T-helper 2 cell treated with Interferon-gamma antibody and Interleukin-4, amounts not matched to agents 5 μg/mL and 100 μg/mL, for 36 hours (primary cell): ENCODE measurements around the gene SLC19A1.
"Not testable (repeated sequence)": the region's sequence is repeated elsewhere in the genome, so short reads cannot be mapped to it uniquely, and the experiment has no call there.

Experiments used
- DNase-seq: peaks from one replicate; pipeline ENCODE4 v3.0.0; 2021; ENCODE audit warnings: low spot score
- H3K27ac Mint-ChIP-seq: one replicate; pipeline ENCODE4 v1.8.0; 2021; ENCODE audit warnings: mild to moderate bottlenecking, mixed read lengths
- H3K27me3 Mint-ChIP-seq: one replicate; pipeline ENCODE4 v1.8.0; 2021; ENCODE audit warnings: low read depth, mixed read lengths
- H3K36me3 Mint-ChIP-seq: one replicate; pipeline ENCODE4 v1.8.0; 2021; ENCODE audit warnings: low read depth, mixed read lengths
- H3K4me1 Mint-ChIP-seq: one replicate; pipeline ENCODE4 v1.8.0; 2021; ENCODE audit warnings: low read depth, mixed read lengths
- H3K4me3 Mint-ChIP-seq: one replicate; pipeline ENCODE4 v1.8.0; 2022; ENCODE audit warnings: mild to moderate bottlenecking, moderate library complexity, mixed read lengths
- H3K9me3 Mint-ChIP-seq: one replicate; pipeline ENCODE4 v1.8.0; 2021; ENCODE audit warnings: mixed read lengths

The SLC19A1 gene

GRCh38 chr21:45504021-45504515 lies 38.2 kb downstream of the SLC19A1 start:
- Mint-ChIP-seq H3K4me3 (no peak overlapping the region), H3K4me1 (no peaks in the 10 kb centered on the region), H3K9me3 (no peaks in the 10 kb centered on the region), H3K27me3 (no peaks in the 10 kb centered on the region), H3K36me3 (no peaks in the 10 kb centered on the region), H3K27ac (peak overlapping the region; percentile 45)
- no peak for DNase-seq

GRCh38 chr21:45503226-45503625 lies 39.0 kb downstream of the SLC19A1 start:
- not testable (repeated sequence) for H3K27ac Mint-ChIP-seq, H3K27me3 Mint-ChIP-seq, H3K36me3 Mint-ChIP-seq, H3K9me3 Mint-ChIP-seq, H3K4me3 Mint-ChIP-seq, H3K4me1 Mint-ChIP-seq, DNase-seq

- H3K9me3 Mint-ChIP-seq, result no peaks in the 10 kb centered on the region
- H3K4me3 Mint-ChIP-seq, result no peak overlapping the region
- H3K27me3 Mint-ChIP-seq, result no peaks in the 10 kb centered on the region
- no peak for DNase-seq
- H3K36me3 Mint-ChIP-seq, result no peaks in the 10 kb centered on the region
- no peak overlapping the region for H3K27ac Mint-ChIP-seq
- no peaks in the 10 kb centered on the region for H3K4me1 Mint-ChIP-seq
Measured at GRCh38 chr21:45502600-45502999, 39.6 kb downstream of the SLC19A1 start.

GRCh38 chr21:45502006-45502345 lies 40.3 kb downstream of the SLC19A1 start:
- Mint-ChIP-seq H3K36me3 (no peaks in the 10 kb centered on the region), H3K27ac (no peak overlapping the region), H3K9me3 (no peaks in the 10 kb centered on the region), H3K4me3 (no peak overlapping the region), H3K27me3 (no peaks in the 10 kb centered on the region), H3K4me1 (no peaks in the 10 kb centered on the region)
- DNase-seq, result no peak

- not testable (repeated sequence) for H3K27ac Mint-ChIP-seq, H3K27me3 Mint-ChIP-seq, H3K9me3 Mint-ChIP-seq, H3K4me1 Mint-ChIP-seq, DNase-seq, H3K36me3 Mint-ChIP-seq, H3K4me3 Mint-ChIP-seq
Measured at GRCh38 chr21:45501081-45502005, 40.9 kb downstream of the SLC19A1 start.

GRCh38 chr21:45499970-45500577 lies 42.2 kb downstream of the SLC19A1 start:
- Mint-ChIP-seq H3K4me3 (no peak overlapping the region), H3K9me3 (no peaks in the 10 kb centered on the region), H3K27me3 (no peaks in the 10 kb centered on the region), H3K36me3 (no peaks in the 10 kb centered on the region), H3K4me1 (no peaks in the 10 kb centered on the region), H3K27ac (no peak overlapping the region)
- DNase-seq, result no peak

- no peaks in the 10 kb centered on the region for H3K4me1 Mint-ChIP-seq
- no peaks in the 10 kb centered on the region for H3K9me3 Mint-ChIP-seq
- DNase-seq, result no peak
- H3K27ac Mint-ChIP-seq, result no peak overlapping the region
- H3K36me3 Mint-ChIP-seq, result no peaks in the 10 kb centered on the region
- no peaks in the 10 kb centered on the region for H3K27me3 Mint-ChIP-seq
- H3K4me3 Mint-ChIP-seq, result no peak overlapping the region
Measured at GRCh38 chr21:45499201-45499750, 43.0 kb downstream of the SLC19A1 start.

- Mint-ChIP-seq H3K4me3 (no peak overlapping the region), H3K9me3 (no peaks in the 10 kb centered on the region), H3K27me3 (no peaks in the 10 kb centered on the region), H3K27ac (no peak overlapping the region), H3K4me1 (no peaks in the 10 kb centered on the region), H3K36me3 (no peaks in the 10 kb centered on the region)
- DNase-seq, result no peak
Measured at GRCh38 chr21:45498646-45499000, 43.6 kb downstream of the SLC19A1 start.

- no peak overlapping the region for H3K27ac Mint-ChIP-seq
- no peaks in the 10 kb centered on the region for H3K36me3 Mint-ChIP-seq
- no peaks in the 10 kb centered on the region for H3K4me1 Mint-ChIP-seq
- H3K27me3 Mint-ChIP-seq, result no peaks in the 10 kb centered on the region
- no peaks in the 10 kb centered on the region for H3K9me3 Mint-ChIP-seq
- no peak overlapping the region for H3K4me3 Mint-ChIP-seq
- no peak for DNase-seq
Measured at GRCh38 chr21:45497846-45498645, 44.2 kb downstream of the SLC19A1 start.

- no peak overlapping the region for H3K4me3 Mint-ChIP-seq
- H3K27me3 Mint-ChIP-seq, result no peaks in the 10 kb centered on the region
- H3K4me1 Mint-ChIP-seq, result no peaks in the 10 kb centered on the region
- no peaks in the 10 kb centered on the region for H3K9me3 Mint-ChIP-seq
- no peak for DNase-seq
- H3K36me3 Mint-ChIP-seq, result no peaks in the 10 kb centered on the region
- H3K27ac Mint-ChIP-seq, result no peak overlapping the region
Measured at GRCh38 chr21:45496968-45497845, 45.0 kb downstream of the SLC19A1 start.

- Mint-ChIP-seq H3K9me3 (no peaks in the 10 kb centered on the region), H3K36me3 (no peaks in the 10 kb centered on the region), H3K4me3 (no peak overlapping the region), H3K4me1 (no peaks in the 10 kb centered on the region), H3K27me3 (no peaks in the 10 kb centered on the region), H3K27ac (no peak overlapping the region)
- no peak for DNase-seq
Measured at GRCh38 chr21:45496151-45496967, 45.9 kb downstream of the SLC19A1 start.

- H3K36me3 Mint-ChIP-seq, result no peaks in the 10 kb centered on the region
- H3K4me1 Mint-ChIP-seq, result no peaks in the 10 kb centered on the region
- no peak overlapping the region for H3K27ac Mint-ChIP-seq
- H3K4me3 Mint-ChIP-seq, result no peak overlapping the region
- no peaks in the 10 kb centered on the region for H3K27me3 Mint-ChIP-seq
- DNase-seq, result no peak
- no peaks in the 10 kb centered on the region for H3K9me3 Mint-ChIP-seq
Measured at GRCh38 chr21:45494851-45495680, 47.2 kb downstream of the SLC19A1 start.
